Ishikawa (cell line): ENCODE measurements around the gene ADSS2.

Experiments used
- CEBPB ChIP-seq: IDR thresholded peaks from 2 replicates; pipeline ENCODE4 v1.6.1; 2012
- CREB1 ChIP-seq: IDR thresholded peaks from 2 replicates; pipeline ENCODE4 v1.6.1; 2012; ENCODE audit warnings: low read depth
- EGR1 ChIP-seq: IDR thresholded peaks from 2 replicates; pipeline ENCODE4 v1.6.1; 2012
- EP300 ChIP-seq: IDR thresholded peaks from 2 replicates; pipeline ENCODE4 v1.6.1; 2012; ENCODE audit warnings: borderline replicate concordance
- FOXM1 ChIP-seq: IDR thresholded peaks from 2 replicates; pipeline ENCODE4 v1.6.1; 2012; ENCODE audit warnings: low read depth, borderline replicate concordance
- MAX ChIP-seq: IDR thresholded peaks from 2 replicates; pipeline ENCODE4 v1.6.1; 2012
- NFIC ChIP-seq: IDR thresholded peaks from 2 replicates; pipeline ENCODE4 v1.6.1; 2012
- RAD21 ChIP-seq: IDR thresholded peaks from 2 replicates; pipeline ENCODE4 v1.6.1; 2012; ENCODE audit warnings: low read depth
- TAF1 ChIP-seq: IDR thresholded peaks from 2 replicates; pipeline ENCODE4 v1.6.1; 2012; ENCODE audit warnings: low read depth, mild to moderate bottlenecking
- TCF12 ChIP-seq: IDR thresholded peaks from 2 replicates; pipeline ENCODE4 v1.6.1; 2012; ENCODE audit warnings: low read depth
- TEAD4 ChIP-seq: IDR thresholded peaks from 2 replicates; pipeline ENCODE4 v1.6.1; 2012
- YY1 ChIP-seq: IDR thresholded peaks from 2 replicates; pipeline ENCODE4 v1.6.1; 2012; ENCODE audit warnings: low read depth
- ZBTB7A ChIP-seq: IDR thresholded peaks from 2 replicates; pipeline ENCODE4 v1.6.1; 2012; ENCODE audit warnings: low read depth
- TF ChIP-seq, protein P1 (sequence below): IDR thresholded peaks from 2 replicates; pipeline ENCODE4 v1.6.1; 2012
- TF ChIP-seq, protein P2 (sequence below): IDR thresholded peaks from 2 replicates; pipeline ENCODE4 v1.6.1; 2012; ENCODE audit warnings: low read depth, mild to moderate bottlenecking

Gene ADSS2

DNA sequence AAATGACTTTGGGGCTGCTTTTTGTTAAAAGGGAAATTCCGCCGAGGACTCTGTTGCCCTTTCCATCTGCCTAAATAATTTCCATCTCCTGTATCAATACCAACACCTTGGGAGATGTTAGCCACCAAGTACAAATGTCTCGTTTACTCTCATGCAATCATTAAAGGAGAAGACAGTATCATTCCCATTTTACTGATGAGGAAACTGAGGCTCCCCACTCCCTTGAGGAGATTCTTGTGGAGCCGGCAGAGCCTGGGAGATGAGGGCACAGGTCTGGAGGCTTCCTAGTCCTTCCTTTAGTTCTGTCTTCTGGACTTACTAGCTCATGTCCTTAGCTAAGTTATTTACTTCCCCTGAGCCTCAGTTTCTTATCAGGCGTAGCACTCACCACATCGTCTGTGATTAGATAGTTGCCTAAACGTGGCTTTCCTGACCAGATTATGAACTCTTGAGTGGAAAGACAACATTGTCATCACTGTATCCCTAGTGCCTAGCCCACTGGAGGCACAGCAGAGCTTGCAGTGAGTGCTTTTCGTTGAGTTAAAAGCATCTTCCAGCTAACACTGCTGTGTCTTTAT is 81.6 kb downstream of the ADSS2 start:
- TF ChIP-seq ZBTB7A: no peak
- TF ChIP-seq MAX: no peak
- TF ChIP-seq NFIC: no peak
- TF ChIP-seq CREB1: no peak
- TF ChIP-seq FOXM1: no peak
- TF ChIP-seq EGR1: no peak

DNA sequence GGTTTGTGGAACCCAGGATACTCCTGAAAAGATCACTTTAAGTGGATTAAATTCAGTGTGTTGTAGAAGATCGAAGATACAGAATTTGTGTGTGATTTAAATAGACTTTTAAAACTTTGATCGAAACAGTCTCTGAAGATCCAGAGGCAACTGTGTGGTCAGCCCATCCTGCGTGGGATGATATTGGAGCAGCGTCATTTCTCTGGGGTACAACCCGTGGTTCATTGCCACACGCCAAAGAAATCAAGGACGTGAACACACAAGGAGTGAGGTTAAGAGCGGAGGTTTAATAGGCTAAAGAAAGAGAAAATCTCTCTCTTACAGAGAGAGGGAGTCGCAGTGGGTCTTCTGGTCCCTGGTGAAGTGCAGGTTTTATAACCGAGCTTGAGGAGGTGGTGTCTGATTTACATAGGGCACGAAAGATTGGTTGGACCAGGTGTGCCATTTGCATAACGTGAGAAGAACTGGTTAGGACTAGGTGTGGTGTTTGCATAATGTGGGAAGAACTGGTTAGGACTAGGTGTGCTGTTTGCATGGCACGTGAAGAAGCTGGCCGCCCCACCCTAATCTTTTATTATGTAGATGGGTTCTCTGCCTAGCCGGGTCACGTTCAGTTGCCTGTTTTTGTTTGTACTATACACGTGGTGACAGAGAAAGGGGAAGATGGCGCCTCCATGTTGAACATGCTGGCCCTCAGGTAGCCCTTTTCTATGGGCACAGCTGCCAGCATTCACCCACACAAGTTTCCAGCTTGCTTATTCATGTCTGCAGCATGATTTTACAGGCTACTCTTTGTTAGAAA is 82.3 kb downstream of the ADSS2 start:
- 0 out of 2 replicates have a peak, but pooled peaks have one; percentile 54 for TF ChIP-seq YY1
- TF ChIP-seq FOXM1: no peak
- no peak; the same call in 1 of the 2 replicates for TF ChIP-seq CEBPB
- TF ChIP-seq, protein P1, sequence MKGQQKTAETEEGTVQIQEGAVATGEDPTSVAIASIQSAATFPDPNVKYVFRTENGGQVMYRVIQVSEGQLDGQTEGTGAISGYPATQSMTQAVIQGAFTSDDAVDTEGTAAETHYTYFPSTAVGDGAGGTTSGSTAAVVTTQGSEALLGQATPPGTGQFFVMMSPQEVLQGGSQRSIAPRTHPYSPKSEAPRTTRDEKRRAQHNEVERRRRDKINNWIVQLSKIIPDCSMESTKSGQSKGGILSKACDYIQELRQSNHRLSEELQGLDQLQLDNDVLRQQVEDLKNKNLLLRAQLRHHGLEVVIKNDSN: peak; percentile 41; the same call in 1 of the 2 replicates
- TF ChIP-seq TCF12: 0 out of 2 replicates have a peak, but pooled peaks have one; percentile 10
- TF ChIP-seq MAX: peak; percentile 74

DNA sequence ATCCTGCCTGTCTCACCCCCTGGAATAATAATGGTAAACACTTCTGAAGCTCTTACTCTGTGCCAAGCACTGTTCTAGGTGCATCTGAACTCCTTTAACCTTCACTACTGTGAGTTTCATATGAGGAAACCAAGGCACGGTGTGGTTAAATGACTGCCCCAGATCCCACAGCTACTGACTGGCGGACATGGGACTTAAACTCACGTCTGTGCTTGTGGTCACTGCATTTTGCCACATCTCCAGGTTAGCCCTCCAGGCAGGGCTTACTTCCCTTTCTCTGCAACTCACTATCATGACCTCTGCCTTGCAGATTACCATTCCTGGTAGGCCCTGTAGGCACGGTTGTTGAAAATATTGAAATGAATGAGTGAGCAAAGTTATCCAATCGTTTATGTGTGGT is 83.4 kb downstream of the ADSS2 start:
- TF ChIP-seq, protein P2, sequence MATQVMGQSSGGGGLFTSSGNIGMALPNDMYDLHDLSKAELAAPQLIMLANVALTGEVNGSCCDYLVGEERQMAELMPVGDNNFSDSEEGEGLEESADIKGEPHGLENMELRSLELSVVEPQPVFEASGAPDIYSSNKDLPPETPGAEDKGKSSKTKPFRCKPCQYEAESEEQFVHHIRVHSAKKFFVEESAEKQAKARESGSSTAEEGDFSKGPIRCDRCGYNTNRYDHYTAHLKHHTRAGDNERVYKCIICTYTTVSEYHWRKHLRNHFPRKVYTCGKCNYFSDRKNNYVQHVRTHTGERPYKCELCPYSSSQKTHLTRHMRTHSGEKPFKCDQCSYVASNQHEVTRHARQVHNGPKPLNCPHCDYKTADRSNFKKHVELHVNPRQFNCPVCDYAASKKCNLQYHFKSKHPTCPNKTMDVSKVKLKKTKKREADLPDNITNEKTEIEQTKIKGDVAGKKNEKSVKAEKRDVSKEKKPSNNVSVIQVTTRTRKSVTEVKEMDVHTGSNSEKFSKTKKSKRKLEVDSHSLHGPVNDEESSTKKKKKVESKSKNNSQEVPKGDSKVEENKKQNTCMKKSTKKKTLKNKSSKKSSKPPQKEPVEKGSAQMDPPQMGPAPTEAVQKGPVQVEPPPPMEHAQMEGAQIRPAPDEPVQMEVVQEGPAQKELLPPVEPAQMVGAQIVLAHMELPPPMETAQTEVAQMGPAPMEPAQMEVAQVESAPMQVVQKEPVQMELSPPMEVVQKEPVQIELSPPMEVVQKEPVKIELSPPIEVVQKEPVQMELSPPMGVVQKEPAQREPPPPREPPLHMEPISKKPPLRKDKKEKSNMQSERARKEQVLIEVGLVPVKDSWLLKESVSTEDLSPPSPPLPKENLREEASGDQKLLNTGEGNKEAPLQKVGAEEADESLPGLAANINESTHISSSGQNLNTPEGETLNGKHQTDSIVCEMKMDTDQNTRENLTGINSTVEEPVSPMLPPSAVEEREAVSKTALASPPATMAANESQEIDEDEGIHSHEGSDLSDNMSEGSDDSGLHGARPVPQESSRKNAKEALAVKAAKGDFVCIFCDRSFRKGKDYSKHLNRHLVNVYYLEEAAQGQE: no peak

- TF ChIP-seq CEBPB (no peak), NFIC (no peak)
Observed at GRCh38 chr1:244367399-244368114, 84.2 kb downstream of the ADSS2 start.

DNA sequence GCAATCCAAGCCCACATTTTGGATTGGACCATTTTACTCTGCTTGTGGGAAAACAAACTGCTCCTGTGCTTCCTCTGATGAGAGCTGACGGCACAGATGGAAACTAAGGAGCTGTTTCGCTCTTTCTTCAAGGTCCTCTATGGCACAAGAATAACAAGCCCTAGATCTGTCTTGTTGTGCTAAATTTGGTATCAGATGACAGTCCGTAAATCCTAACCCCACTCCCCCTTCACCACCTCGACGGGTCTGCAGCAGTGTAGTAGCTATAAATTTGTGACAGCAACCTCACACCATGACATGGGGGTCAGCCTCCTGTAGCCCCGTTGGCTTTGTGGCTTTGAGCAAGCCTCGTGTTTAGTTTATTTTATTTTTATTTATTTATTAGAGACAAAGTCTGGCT is 85.9 kb downstream of the ADSS2 start:
- no peak for TF ChIP-seq YY1
- TF ChIP-seq TCF12: no peak
- TF ChIP-seq TAF1: no peak
- no peak for TF ChIP-seq RAD21

GRCh38 chr1:244362476-244362875 is 89.2 kb downstream of the ADSS2 start:
- TF ChIP-seq FOXM1 (no peak), EP300 (no peak)

DNA sequence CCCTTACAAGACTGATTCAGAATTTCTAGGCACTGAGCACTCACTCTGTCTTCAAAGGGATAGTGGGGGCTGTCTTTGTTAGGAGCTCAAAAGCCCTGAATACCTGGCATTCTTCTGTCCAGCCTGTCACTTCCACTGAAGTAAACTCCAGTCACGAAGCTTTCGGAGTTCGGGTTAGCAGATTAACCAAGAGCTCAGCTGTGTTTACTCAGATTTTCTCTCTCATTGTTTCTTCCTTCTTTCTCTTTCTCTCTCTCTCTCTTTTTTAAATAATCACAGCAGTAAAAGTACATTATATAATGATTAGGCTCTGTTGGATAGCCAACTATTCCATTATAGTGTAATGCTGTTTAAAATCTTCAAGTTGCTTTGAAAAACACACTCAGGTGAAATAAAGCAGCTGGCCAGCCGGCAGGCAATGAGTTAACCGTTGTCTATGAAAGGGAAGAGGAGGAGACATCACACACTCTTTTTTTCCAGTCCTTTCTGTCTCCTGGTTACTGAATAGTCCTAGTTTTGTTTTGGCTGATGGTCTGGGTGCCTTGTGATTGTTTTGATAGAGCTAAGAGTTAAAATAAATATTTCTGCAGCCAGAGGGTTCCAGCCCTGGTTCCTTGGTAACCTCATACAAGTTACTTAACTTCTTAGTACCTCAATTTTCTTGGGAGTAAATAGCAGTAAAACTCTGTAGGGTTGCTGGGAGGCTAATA is 89.8 kb downstream of the ADSS2 start:
- TF ChIP-seq TEAD4 (peak; percentile 49), NFIC (no peak)
- TF ChIP-seq, protein P1: no peak
